IgD-negative memory B cell (primary cell): ENCODE data around the gene TMEM213. TPM values are rescaled to one million over a fixed set of nuclear protein-coding genes. Genes with fewer than 3 reads are reported as not detected.
A peak's percentile ranks its signal among the peaks of the same experiment; 100 is the strongest.

ENCODE experiments used
- H3K27ac Mint-ChIP-seq, 3 donors: one replicate each; pipeline ENCODE4 v1.8.0; 2020 to 2022; ENCODE audit warnings: mild to moderate bottlenecking in 3 of 3, mixed read lengths in 3 of 3, moderate library complexity in 1 of 3
- H3K27me3 Mint-ChIP-seq: one replicate; pipeline ENCODE4 v1.8.0; 2021; ENCODE audit warnings: mixed read lengths
- H3K36me3 Mint-ChIP-seq: one replicate; pipeline ENCODE4 v1.8.0; 2020; ENCODE audit warnings: mild to moderate bottlenecking, mixed read lengths
- H3K4me1 Mint-ChIP-seq, 3 donors: one replicate each; pipeline ENCODE4 v1.8.0; 2020 to 2022; ENCODE audit warnings: mixed read lengths in 3 of 3, mild to moderate bottlenecking in 1 of 3
- H3K4me3 Mint-ChIP-seq, 4 donors: one replicate each; pipeline ENCODE4 v1.8.0; 2020 to 2022; ENCODE audit warnings: mild to moderate bottlenecking in 4 of 4, mixed read lengths in 4 of 4, moderate library complexity in 3 of 4
- H3K9me3 Mint-ChIP-seq, 3 donors: one replicate each; pipeline ENCODE4 v1.8.0; 2020 to 2021; ENCODE audit warnings: mixed read lengths in 3 of 3, mild to moderate bottlenecking in 1 of 3
- polyA plus RNA-seq: library from polyadenylated mRNA; unstranded; fragments of 300-500 nt; fragmentation: Illumina TruSeq; gene quantifications from one replicate; pipeline ENCODE4 v1.2.3, GENCODE V29; 2021

Gene TMEM213
- polyA plus RNA-seq, 1 donor from 2014 or later: not detected

DNA sequence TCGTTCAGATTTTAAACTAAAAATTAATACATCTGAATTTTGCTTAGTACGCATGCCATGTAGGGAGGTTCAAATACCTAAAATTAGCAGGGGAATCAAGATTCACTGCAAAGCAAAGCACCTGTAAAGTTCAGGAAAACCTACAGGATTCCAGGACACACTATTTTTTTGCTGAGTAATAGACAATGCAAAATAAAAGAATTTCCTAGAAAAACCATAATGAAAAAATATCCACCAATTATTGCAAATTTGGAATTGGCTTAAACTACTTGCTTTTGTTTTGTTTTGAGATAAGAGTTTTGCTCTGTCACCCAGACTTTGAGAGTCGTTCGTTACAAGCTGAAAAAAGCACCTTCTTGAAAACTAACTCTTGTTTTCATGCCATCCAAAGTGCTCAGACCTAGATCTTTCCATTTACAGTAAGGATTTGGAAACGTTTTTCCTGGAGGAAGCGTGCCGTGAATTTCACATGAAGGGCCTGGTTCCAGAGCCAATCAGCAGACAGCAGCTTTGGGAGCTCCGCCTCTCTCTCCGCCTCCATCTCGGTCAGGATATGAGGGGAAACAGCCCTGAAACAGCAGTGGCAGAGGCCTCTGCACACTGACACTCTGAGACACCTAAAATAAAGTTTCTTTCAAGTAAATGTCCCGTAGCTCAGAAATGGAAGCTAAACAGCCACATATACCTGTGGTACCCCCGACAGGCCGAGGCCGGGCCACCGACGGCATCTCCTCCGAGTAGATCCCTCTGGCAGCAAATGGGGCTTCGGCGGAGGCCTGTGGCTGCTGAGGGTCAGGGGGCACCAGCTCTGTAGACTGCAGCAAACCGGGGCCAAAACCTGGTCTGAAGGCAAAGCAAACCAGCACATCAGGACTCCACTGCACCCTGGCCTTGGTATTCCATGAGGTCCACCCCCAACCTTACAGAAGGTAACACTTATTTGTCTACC, 46.1 kb downstream of the TMEM213 start:
- Mint-ChIP-seq H3K36me3 (no peaks in the 10 kb centered on the region), H3K4me3 (peak overlapping the region in 1 of 4 donors; percentile 3), H3K9me3 (peaks cover 0 to 2% (median 0%) of the 10 kb centered on the region in 3 donors), H3K4me1 (no peaks in the 10 kb centered on the region), H3K27me3 (peaks cover 2% of the 10 kb centered on the region), H3K27ac (no peak overlapping the region)

DNA sequence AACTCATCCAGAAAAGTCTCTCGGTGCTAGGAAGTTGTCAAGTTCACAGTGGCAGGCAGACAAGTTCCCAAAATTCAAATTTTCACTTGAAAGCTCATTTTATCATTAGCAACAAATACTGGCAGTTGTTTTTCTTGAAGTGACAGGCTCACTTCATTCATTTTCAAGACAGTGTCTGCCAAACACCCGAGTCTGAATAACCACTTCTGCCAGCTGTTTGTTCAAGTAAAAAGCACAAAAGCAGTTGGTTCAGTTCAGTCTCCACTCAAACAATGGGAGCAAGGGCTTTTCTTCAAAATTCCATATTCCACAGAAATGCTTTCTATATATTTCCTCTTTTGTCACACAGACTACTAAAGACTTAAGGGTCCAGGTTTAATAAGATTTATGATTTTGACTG, 47.9 kb downstream of the TMEM213 start:
- H3K36me3 Mint-ChIP-seq: no peaks in the 10 kb centered on the region
- H3K27me3 Mint-ChIP-seq: peaks cover 2% of the 10 kb centered on the region
- H3K4me1 Mint-ChIP-seq: no peaks in the 10 kb centered on the region
- no peak overlapping the region for H3K27ac Mint-ChIP-seq
- no peak overlapping the region for H3K4me3 Mint-ChIP-seq
- peaks cover 0 to 2% (median 0%) of the 10 kb centered on the region in 3 donors for H3K9me3 Mint-ChIP-seq

DNA sequence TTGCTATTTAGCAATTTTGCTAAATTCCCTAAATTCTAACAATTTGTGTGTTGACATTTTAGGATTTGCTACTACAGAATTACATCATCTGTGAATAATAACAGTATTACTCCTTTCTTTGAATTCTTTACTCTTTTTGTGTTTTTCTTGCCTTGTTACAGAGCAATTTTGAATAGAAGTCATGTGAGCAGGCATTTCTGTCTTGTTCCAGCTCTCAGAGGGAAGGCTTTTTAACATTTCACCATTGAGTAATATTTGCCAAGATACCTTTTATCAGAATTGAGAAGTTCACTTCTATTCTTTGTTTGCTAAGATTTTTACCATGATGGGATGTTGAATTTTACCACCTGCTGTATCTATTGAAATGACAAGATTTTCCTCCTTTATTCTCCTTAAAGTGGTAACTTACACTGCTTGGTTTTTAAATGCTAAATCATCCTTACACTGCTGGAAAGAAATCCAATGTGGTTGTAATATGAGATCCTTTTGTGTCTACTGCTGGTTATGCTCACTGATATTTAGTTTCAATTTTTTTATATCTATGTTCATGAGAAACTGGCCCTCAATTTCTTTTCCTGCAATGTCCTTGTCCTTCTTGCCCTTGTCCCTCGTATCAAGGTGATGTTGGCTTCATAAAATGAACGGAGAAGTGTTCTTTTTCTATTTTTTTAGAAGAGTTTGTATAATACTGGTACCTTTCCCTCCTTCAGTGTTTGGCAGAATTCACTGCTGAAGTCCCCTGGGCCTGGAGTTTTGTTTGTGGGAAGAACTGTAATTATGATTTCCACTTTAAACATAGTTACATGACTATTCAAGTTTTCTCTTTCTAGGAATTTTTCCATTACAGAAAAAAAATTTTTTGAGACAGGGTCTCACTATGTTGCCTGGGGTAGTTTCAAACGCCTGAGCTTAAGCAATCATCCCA, 50.5 kb downstream of the TMEM213 start:
- Mint-ChIP-seq H3K4me3 (peak overlapping the region in 1 of 4 donors; percentile 26), H3K4me1 (no peaks in the 10 kb centered on the region), H3K27ac (no peak overlapping the region), H3K36me3 (no peaks in the 10 kb centered on the region), H3K9me3 (peaks cover 0 to 2% (median 0%) of the 10 kb centered on the region in 3 donors), H3K27me3 (no peaks in the 10 kb centered on the region)

DNA sequence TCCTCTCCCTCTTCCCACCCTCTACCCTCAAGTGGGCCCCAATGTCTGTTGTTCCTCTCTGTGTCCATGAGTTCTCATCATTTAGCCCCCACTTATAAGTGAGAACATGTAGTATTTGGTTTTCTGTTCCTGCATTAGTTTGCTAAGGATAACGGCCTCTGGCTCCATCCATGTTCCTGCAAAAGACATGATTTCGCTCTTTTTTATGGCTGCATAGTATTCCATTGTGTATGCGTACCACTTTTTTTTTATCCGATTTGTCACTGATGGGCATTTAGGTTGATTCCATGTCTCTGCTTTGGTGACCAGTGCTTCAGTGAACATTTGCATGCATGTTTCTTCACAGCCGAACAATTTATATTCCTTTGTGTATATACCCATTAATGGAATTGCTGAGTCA, 51.9 kb downstream of the TMEM213 start:
- Mint-ChIP-seq H3K27me3 (no peaks in the 10 kb centered on the region), H3K27ac (no peak overlapping the region), H3K36me3 (no peaks in the 10 kb centered on the region), H3K9me3 (peaks cover 0 to 2% (median 0%) of the 10 kb centered on the region in 3 donors), H3K4me1 (no peaks in the 10 kb centered on the region), H3K4me3 (no peak overlapping the region)

DNA sequence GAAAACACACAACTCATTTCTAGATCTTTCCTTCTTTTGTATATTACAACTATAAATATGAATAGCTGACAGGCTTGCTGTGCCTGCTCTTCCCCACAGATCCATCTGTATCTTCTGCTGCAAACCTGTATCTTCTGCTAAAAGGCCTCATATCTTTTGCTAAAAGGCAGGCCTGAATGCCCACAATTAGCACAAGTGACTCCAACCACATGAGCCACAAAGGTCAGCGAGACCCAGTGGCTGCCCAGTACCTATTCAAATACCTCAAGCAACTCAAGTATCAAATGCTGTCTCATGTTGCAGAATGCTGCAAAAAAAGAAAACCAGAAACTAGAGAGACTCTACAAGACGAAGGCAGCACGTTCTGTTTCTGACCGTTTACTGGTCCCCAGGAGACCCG, 54.7 kb downstream of the TMEM213 start:
- no peaks in the 10 kb centered on the region for H3K27me3 Mint-ChIP-seq
- no peaks in the 10 kb centered on the region for H3K4me1 Mint-ChIP-seq
- peaks cover 4 to 10% (median 7%) of the 10 kb centered on the region in 3 donors for H3K9me3 Mint-ChIP-seq
- H3K36me3 Mint-ChIP-seq: peaks cover 2% of the 10 kb centered on the region
- no peak overlapping the region for H3K4me3 Mint-ChIP-seq
- H3K27ac Mint-ChIP-seq: no peak overlapping the region

DNA sequence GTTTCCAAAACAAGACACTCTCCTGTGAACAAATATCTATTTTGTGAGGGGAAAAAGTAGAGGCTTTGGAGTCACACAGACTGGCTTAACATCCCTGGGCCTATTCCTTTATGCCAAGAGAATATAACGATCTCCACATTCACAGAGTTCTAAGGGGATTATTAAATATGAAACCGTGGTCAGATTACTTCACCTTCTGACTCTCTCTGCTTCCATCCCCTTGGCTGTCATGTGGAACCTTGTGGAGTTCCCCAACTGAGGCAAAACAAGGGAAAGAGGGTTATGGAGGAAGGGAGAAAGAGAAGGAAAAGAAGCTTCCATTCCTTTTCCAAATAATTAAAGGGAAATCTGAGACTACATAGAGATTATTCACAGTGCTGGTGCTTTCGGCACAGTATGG, 55.7 kb downstream of the TMEM213 start:
- H3K4me3 Mint-ChIP-seq: no peak overlapping the region
- H3K9me3 Mint-ChIP-seq: peaks cover 4 to 19% (median 15%) of the 10 kb centered on the region in 3 donors
- H3K36me3 Mint-ChIP-seq: peaks cover 2% of the 10 kb centered on the region
- peaks cover 0 to 1% (median 0%) of the 10 kb centered on the region in 3 donors for H3K4me1 Mint-ChIP-seq
- no peak overlapping the region for H3K27ac Mint-ChIP-seq
- H3K27me3 Mint-ChIP-seq: no peaks in the 10 kb centered on the region

DNA sequence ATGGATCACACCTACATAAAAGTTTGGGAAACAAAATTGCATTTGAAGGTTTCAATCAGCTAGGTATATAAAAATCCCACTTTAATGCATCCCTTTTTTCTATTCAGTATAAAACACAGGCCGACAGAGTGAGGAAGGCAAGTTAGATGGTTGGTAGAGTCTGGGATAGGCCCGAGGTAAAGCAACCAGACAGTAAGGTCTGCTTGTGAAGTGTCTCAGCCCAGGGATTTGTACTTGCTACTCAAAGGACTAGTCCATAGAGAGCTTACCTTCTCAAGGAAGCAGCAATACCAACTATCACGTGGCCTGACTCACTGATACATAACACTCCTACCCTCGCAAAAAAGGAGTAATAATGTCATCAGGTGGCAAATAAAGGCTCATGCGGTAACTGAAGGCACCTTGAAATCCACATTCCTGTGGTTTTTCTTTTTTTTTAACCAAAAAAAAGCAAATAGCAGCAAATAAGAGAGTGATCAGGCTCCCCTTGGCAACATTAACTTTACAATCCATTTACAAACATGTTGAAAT, 56.4 kb downstream of the TMEM213 start:
- no peak overlapping the region for H3K4me3 Mint-ChIP-seq
- H3K9me3 Mint-ChIP-seq: peaks cover 4 to 20% (median 17%) of the 10 kb centered on the region in 3 donors
- H3K4me1 Mint-ChIP-seq: peaks cover 0 to 1% (median 0%) of the 10 kb centered on the region in 3 donors
- no peak overlapping the region for H3K27ac Mint-ChIP-seq
- peaks cover 2% of the 10 kb centered on the region for H3K36me3 Mint-ChIP-seq
- no peaks in the 10 kb centered on the region for H3K27me3 Mint-ChIP-seq

DNA sequence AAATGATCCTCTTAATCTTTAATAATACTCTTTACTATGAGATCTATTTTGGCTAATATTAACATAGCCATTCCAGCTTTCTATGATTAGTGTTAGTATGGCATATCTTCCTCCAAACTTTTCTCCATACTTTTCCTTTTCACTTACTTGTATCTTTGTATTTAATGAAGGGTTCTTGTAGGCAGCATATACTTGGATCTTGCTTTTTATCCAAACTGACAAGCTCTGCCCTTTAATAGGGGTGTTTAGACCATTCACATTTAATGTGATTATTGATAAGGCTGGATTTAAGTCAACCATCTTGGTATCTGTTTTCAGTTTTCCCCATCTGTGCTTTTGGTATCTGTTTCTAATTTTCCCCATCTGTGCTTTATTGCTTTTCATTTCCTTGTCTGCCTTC, 59.9 kb downstream of the TMEM213 start:
- H3K27me3 Mint-ChIP-seq: peaks cover 4% of the 10 kb centered on the region
- H3K4me3 Mint-ChIP-seq: no peak overlapping the region
- H3K9me3 Mint-ChIP-seq: peaks cover 1 to 20% (median 19%) of the 10 kb centered on the region in 3 donors
- peaks cover 2% of the 10 kb centered on the region for H3K36me3 Mint-ChIP-seq
- peaks cover 0 to 1% (median 0%) of the 10 kb centered on the region in 3 donors for H3K4me1 Mint-ChIP-seq
- no peak overlapping the region for H3K27ac Mint-ChIP-seq

DNA sequence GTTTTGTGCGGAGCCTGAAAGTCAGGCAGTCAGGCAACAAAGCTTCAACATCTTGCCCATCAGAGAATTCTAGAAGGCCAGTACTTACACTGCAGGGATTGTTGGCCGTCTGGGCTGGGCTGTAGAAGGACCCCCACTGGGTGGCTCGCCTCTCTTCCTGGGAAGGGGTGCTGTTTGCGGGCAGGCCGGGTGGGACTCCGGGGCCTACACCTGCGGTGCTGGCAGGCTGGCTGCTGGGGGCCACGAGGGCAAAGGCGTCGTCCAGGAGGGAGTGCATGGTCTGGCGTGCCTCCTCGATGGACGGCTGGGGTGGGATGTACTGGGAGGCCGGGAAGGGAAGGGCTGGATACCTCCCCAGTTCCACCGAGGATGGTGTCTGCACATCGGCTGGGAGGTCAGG, 63.3 kb downstream of the TMEM213 start:
- no peak overlapping the region for H3K4me3 Mint-ChIP-seq
- H3K27ac Mint-ChIP-seq: no peak overlapping the region
- no peaks in the 10 kb centered on the region for H3K36me3 Mint-ChIP-seq
- H3K4me1 Mint-ChIP-seq: peaks cover 0 to 3% (median 2%) of the 10 kb centered on the region in 3 donors
- H3K27me3 Mint-ChIP-seq: peaks cover 4% of the 10 kb centered on the region
- peaks cover 1 to 20% (median 19%) of the 10 kb centered on the region in 3 donors for H3K9me3 Mint-ChIP-seq

DNA sequence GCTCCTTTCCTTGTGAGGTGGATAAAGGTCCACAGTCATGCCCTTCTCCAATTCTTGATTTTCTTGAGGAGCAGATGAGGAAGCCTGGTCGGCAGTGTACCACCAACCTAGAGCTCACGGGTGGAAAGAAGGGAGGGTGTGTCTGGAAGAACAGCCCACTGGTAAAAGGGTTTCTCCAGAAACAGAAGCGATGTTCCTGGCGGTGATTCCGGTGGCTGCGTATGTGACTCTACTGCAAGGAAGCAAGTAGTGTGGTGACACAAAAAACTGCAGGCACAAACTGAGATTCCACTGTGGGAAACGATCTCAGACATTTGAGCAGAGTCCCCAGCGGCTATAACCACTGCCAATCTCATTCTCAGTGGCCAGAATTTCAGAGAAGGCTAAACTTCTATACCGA, 66.1 kb downstream of the TMEM213 start:
- H3K4me3 Mint-ChIP-seq: no peak overlapping the region
- peaks cover 0 to 4% (median 0%) of the 10 kb centered on the region in 3 donors for H3K9me3 Mint-ChIP-seq
- no peaks in the 10 kb centered on the region for H3K36me3 Mint-ChIP-seq
- no peak overlapping the region for H3K27ac Mint-ChIP-seq
- peaks cover 4% of the 10 kb centered on the region for H3K27me3 Mint-ChIP-seq
- peaks cover 0 to 3% (median 3%) of the 10 kb centered on the region in 3 donors for H3K4me1 Mint-ChIP-seq

DNA sequence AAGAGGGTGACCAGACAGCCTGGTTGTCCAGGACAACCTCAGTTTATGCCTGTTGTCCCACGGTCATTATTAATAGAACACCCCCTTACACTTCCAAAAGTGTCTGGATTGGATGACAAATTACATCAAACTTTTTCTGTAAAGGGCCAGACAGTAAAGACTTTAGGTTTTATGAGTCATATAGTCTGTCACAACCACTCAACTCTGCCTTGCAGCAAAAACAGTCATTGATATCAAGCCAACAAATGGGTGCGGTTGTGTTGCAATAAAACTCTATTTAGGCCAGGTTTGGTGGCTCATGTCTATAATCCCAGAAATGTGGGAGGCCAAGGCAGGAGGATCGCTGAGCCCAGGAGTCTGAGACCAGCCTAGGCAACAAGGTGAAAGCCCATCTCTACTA, 66.9 kb downstream of the TMEM213 start:
- peaks cover 0 to 3% (median 3%) of the 10 kb centered on the region in 3 donors for H3K4me1 Mint-ChIP-seq
- H3K4me3 Mint-ChIP-seq: no peak overlapping the region
- peaks cover 2% of the 10 kb centered on the region for H3K27me3 Mint-ChIP-seq
- no peak overlapping the region for H3K27ac Mint-ChIP-seq
- peaks cover 0 to 2% (median 0%) of the 10 kb centered on the region in 3 donors for H3K9me3 Mint-ChIP-seq
- peaks cover 2% of the 10 kb centered on the region for H3K36me3 Mint-ChIP-seq

DNA sequence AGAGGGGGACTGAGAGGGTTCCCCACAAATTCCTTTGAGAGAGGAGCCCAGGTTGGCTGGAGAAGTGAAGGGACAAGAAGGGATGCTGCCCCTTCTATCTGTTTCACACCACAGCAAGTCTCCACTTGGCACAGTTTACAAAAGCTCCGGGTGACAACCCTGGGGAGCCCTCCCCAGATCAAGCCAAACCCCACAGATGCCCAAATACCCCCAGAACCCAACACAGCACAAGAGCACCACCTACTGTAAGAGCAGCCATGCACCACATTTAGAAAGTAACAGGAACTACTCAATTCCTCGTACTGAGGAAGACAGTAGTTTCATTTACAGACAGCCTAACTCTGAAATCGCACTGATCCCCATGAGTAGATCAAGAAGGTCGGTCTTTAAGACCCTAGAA, 68.0 kb downstream of the TMEM213 start:
- H3K9me3 Mint-ChIP-seq: peaks cover 0 to 2% (median 0%) of the 10 kb centered on the region in 3 donors

DNA sequence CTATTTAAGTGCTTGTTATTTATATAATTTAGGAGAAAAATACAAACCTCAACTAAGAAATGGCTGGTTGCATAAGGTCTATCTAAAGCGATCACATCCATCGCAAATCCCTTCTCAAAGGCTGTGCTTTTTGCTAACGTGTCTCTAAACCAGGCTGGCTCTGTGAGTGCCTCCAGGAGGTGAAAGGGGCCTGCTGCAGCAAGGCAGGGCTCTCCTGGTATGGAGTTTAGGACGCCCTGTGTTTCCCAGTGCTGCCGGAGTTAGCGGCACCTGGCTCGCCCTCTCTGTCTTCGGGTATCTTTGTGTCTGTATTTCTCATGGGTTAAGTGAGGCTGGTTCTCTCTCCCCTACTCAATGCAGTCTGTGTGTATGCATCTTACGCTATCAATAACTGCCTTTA, 68.6 kb downstream of the TMEM213 start:
- Mint-ChIP-seq H3K4me1 (peaks cover 0 to 3% (median 3%) of the 10 kb centered on the region in 3 donors), H3K4me3 (no peak overlapping the region), H3K9me3 (no peaks in the 10 kb centered on the region), H3K27ac (peak overlapping the region in 1 of 3 donors; percentile 89), H3K36me3 (peaks cover 2% of the 10 kb centered on the region), H3K27me3 (peaks cover 3% of the 10 kb centered on the region)

More for the DNA sequence above, 68.0 kb downstream of the TMEM213 start:
- peaks cover 2% of the 10 kb centered on the region for H3K36me3 Mint-ChIP-seq
- peaks cover 0 to 3% (median 3%) of the 10 kb centered on the region in 3 donors for H3K4me1 Mint-ChIP-seq
- no peak overlapping the region for H3K27ac Mint-ChIP-seq
- H3K27me3 Mint-ChIP-seq: no peaks in the 10 kb centered on the region
- H3K4me3 Mint-ChIP-seq: no peak overlapping the region

DNA sequence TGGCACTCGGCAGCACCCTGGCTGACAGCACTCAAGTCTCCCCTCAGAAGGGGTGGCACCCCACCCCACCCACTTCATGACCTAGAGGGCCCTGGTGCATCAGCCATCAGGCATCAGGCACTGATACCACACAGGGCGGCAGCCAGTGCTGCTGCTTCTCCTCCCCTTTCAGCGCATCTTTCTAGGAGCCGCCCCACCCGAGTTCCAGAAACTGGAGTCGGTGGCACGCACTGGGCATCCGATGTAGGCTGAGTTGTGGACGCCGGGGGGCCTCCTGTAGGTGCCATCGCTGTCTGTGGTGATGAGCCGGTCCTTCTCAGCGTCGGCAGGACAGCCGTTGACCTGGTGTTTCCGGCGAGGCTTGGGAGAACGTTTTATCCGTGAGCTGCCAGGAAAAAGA, 70.0 kb downstream of the TMEM213 start:
- H3K27me3 Mint-ChIP-seq: peaks cover 5% of the 10 kb centered on the region
- peaks cover 2% of the 10 kb centered on the region for H3K36me3 Mint-ChIP-seq
- H3K4me3 Mint-ChIP-seq: no peak overlapping the region
- H3K9me3 Mint-ChIP-seq: no peaks in the 10 kb centered on the region
- no peak overlapping the region for H3K27ac Mint-ChIP-seq
- H3K4me1 Mint-ChIP-seq: peaks cover 0 to 3% (median 3%) of the 10 kb centered on the region in 3 donors
